ENCODE measurements around the gene HABP4. TPM values are rescaled to one million over a fixed set of nuclear protein-coding genes. Genes with fewer than 3 reads are reported as not detected.

The HABP4 gene
- total and polyA plus RNA-seq, 10 donors = 6.3 to 10.6 (median 7.7) TPM

DNA sequence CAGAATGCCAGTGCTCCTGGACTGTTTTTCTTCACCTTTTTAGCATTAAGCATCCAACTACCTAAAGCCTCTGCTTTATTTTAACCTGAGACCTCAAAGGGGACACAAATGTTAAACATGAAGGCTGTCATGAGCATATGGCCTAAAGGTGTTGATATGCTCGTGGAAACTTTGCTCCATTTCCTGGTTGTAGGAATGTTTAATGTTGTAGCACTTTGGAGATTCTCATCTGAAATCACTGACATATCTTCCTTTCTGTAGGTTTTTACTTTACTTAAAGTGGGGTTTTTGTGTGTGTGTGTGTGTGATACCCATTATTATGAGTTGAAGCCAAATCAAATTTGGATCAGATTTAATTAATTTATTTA, 37.0 kb downstream of the HABP4 start:
- Histone ChIP-seq H3K36me3 (peaks cover 0 to 74% (median 46%) of the 10 kb centered on the region in 6 donors), H3K9me3 (no peaks in the 10 kb centered on the region), H3K27ac (peak overlapping the region in 2 of 8 donors; percentile 33 to 36), H3K27me3 (replicated peaks in 1 of 7) (no peaks in the 10 kb centered on the region), H3K4me3 (no peak overlapping the region), H3K4me1 (peaks cover 0 to 11% (median 2%) of the 10 kb centered on the region in 6 donors)
- DNase-seq = no peak
- TF ChIP-seq, protein P1, sequence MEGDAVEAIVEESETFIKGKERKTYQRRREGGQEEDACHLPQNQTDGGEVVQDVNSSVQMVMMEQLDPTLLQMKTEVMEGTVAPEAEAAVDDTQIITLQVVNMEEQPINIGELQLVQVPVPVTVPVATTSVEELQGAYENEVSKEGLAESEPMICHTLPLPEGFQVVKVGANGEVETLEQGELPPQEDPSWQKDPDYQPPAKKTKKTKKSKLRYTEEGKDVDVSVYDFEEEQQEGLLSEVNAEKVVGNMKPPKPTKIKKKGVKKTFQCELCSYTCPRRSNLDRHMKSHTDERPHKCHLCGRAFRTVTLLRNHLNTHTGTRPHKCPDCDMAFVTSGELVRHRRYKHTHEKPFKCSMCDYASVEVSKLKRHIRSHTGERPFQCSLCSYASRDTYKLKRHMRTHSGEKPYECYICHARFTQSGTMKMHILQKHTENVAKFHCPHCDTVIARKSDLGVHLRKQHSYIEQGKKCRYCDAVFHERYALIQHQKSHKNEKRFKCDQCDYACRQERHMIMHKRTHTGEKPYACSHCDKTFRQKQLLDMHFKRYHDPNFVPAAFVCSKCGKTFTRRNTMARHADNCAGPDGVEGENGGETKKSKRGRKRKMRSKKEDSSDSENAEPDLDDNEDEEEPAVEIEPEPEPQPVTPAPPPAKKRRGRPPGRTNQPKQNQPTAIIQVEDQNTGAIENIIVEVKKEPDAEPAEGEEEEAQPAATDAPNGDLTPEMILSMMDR (IDR thresholded peaks at IDR 0.05 in 8 of 11, conservative IDR thresholded peaks at IDR 0.05 in 3 of 11) = no peak
- TF ChIP-seq POLR2AphosphoS5 (IDR thresholded peaks at IDR 0.05) (no peak), POLR2A (IDR thresholded peaks at IDR 0.05) (no peak)
- intact Hi-C loops (cut with DNase I; ENCODE audit: low total_unique reads) = no loop called here
- 53 to 92% (median 65%) methylated on average over 1 of the region's 1 CpG for WGBS, 5 donors

DNA sequence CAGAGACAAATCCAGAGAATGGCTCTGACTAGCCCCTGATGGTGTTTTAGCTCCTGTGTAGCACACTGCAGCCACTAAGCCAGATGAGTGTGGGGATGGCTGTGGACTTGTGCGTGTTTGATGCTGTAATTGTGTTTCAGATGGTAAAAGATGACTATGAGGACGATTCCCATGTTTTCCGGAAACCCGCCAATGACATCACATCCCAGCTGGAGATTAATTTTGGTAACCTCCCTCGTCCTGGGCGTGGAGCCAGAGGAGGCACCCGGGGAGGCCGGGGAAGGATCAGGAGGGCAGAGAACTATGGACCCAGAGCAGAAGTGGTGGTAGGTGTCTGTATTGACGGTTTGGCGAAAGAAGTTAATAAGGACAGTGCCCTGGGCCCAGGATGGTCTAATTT, 38.0 kb downstream of the HABP4 start:
- H3K27ac ChIP-seq = peak overlapping the region in 1 of 8 donors; percentile 43
- peaks cover 0 to 83% (median 48%) of the 10 kb centered on the region in 6 donors for H3K36me3 ChIP-seq
- no peak overlapping the region for H3K4me3 ChIP-seq
- peaks cover 0 to 11% (median 2%) of the 10 kb centered on the region in 6 donors for H3K4me1 ChIP-seq
- 76 to 94% (median 85%) methylated on average over 10 of the region's 10 CpGs for WGBS, 5 donors
- intact Hi-C loops (cut with DNase I; ENCODE audit: low total_unique reads) = no loop called here
- no peaks in the 10 kb centered on the region for H3K9me3 ChIP-seq
- H3K27me3 ChIP-seq (replicated peaks in 1 of 7) = no peaks in the 10 kb centered on the region
- no peak for TF ChIP-seq POLR2AphosphoS5 (IDR thresholded peaks at IDR 0.05)
- TF ChIP-seq, protein P1 (IDR thresholded peaks at IDR 0.05 in 8 of 11, conservative IDR thresholded peaks at IDR 0.05 in 3 of 11) = no peak
- DNase-seq = no peak

DNA sequence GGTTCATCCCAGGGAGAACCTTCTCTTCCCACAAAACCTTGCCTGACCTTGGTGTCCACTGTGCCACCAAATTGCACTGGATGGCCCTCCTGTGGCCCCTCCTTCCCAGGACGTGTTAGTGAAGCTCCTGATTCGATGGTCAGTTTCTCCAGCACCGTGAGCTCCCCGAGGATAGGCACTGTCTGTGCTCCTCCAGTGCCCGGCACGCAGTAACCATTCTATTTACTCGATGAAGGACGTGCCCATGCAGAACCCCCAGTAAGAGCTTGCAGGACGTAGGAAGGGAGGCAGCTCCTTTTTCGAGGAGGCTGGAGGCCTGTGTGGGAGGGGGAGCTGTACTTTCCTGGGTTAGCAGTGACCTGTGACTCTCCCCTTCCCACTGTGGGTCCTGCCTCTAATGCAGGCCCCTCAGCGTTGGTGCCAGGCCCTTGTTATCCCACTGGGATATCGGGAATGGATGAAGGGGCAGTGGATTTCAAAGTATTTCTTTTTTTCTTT, 39.6 kb downstream of the HABP4 start:
- peaks cover 0 to 84% (median 47%) of the 10 kb centered on the region in 6 donors for H3K36me3 ChIP-seq

DNA sequence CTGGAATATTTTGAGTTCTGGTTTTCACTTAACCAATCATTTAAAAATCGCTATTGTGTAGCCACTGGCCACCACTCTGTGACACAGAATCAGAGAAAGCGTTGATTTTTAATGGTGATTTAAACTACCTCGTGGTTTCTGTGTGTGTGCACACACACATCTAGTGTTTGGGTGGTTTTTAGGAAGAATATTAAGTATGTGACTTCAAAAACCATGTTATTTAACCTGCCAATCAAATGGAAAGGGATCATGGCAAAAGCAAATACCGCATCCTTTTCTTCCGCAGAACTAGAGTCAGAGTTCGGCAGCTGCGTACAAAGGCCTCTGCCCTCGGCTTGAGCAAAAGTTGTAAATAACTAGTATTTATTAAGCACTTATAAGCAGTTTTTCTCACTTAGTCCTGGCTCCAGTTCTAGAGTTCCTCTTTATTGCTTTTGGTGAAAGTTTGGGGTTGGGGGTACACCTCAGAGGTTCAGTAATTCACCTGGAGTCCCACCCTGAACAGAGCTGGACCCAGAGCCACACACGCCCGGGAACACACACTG, 40.6 kb downstream of the HABP4 start:
- no peaks in the 10 kb centered on the region for H3K9me3 ChIP-seq
- TF ChIP-seq, protein P1 (IDR thresholded peaks at IDR 0.05 in 8 of 11, conservative IDR thresholded peaks at IDR 0.05 in 3 of 11) = no peak
- TF ChIP-seq POLR2A (IDR thresholded peaks at IDR 0.05) (no peak), POLR2AphosphoS5 (IDR thresholded peaks at IDR 0.05) (no peak)
- H3K27ac ChIP-seq = no peak overlapping the region
- no peak for DNase-seq
- intact Hi-C loops (cut with DNase I; ENCODE audit: low total_unique reads) = no loop called here
- 93 to 98% (median 95%) methylated on average over 10 of the region's 10 CpGs for WGBS, 5 donors
- H3K27me3 ChIP-seq (replicated peaks in 1 of 7) = no peaks in the 10 kb centered on the region
- H3K4me1 ChIP-seq = peaks cover 0 to 11% (median 0%) of the 10 kb centered on the region in 6 donors
- H3K4me3 ChIP-seq = no peak overlapping the region
- peaks cover 0 to 73% (median 41%) of the 10 kb centered on the region in 6 donors for H3K36me3 ChIP-seq

More for the DNA sequence above, 39.6 kb downstream of the HABP4 start:
- DNase-seq = no peak
- WGBS, 5 donors = 88 to 95% (median 92%) methylated on average over 12 of the region's 12 CpGs
- H3K27ac ChIP-seq = no peak overlapping the region
- peaks cover 0 to 11% (median 0%) of the 10 kb centered on the region in 6 donors for H3K4me1 ChIP-seq
- H3K27me3 ChIP-seq (replicated peaks in 1 of 7) = no peaks in the 10 kb centered on the region
- H3K9me3 ChIP-seq = no peaks in the 10 kb centered on the region
- no peak overlapping the region for H3K4me3 ChIP-seq
- intact Hi-C loops (cut with DNase I; ENCODE audit: low total_unique reads) = no loop called here
- TF ChIP-seq POLR2A (IDR thresholded peaks at IDR 0.05) = no peak
- TF ChIP-seq, protein P1 (IDR thresholded peaks at IDR 0.05 in 8 of 11, conservative IDR thresholded peaks at IDR 0.05 in 3 of 11) = no peak
- TF ChIP-seq POLR2AphosphoS5 (IDR thresholded peaks at IDR 0.05) = no peak

Measured in spleen (tissue), 11 donors.